GM18873 (cell line): Measurements from ENCODE around the gene KDM8.
A peak's percentile ranks its signal among the peaks of the same experiment; 100 is the strongest.

ENCODE experiments used
- ATAC-seq: cut with Tn5 transposase; IDR thresholded peaks from one replicate; pipeline ENCODE4 v1.9.1; 2021; ENCODE audit warnings: mild to moderate bottlenecking, moderate library complexity, moderate number of reproducible peaks; ENCODE audit not compliant: unreplicated experiment, low FRiP score

KDM8 gene

DNA sequence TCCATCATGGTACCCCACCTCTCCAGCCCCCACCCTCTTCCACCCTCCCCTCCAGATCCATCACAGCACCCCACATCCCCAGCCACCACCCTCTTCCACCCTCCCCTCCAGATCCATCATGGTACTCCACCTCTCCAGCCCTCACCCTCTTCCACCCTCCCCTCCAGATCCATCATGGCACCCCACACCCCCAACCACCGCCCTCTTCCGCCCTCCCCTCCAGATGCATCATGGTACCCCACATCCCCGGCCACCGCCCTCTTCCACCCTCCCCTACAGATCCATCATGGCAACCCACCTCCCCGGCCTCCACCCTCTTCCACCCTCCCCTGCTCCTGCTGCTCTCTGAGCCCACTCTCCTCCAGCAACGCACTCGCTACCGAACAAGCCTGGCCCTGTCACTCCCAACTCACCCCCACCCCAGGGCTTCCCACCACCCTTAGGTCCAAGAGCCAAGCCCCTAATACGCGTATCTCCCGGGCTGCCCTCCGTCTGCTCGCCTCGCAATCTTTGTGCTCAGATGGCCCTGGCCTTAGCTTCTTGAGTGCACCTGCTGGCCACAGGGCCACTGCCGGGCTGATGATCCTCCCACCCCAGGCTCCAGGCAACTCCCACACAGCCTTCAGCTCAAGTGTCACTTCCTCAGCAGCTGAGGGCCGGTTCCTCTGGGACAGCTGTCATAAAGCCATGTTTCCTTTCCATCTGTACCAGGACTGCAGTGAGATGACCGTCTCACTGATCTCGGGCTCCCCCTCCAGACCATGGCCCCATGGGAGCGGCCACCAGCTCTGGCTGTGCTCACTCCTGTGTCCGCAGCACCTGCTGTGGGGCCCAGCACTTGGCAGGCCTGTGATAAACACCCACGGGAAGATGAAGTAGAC lies 25.5 kb downstream of the KDM8 start:
- ATAC-seq = no peak

DNA sequence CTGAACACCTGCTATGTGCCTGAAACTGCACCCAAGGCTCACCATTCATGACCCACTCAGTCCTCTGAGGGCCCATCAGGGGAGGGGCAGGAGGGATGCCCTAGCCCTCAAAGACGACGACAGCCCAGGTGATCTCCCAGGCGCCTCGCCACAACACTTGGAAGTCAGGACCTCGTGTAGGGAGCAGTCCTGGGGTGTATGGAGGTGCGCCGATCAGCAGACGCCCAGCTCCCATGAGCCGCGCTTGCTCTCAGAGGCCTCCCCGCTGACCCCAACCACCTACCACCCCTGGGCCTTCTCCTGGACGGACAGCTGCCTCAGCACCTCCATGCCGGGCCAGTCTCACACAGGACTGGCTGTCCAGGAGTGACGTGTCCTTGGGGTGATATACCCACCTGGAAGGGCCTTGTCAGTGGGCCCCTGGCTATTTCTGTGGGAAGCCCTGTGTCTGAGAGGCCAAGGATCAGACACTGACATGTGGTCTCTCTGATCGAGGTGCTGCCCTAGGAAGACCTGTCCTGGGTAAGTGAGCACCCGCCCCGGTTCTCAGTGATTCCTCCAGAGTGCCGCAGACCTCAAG lies 26.7 kb downstream of the KDM8 start:
- no peak for ATAC-seq

DNA sequence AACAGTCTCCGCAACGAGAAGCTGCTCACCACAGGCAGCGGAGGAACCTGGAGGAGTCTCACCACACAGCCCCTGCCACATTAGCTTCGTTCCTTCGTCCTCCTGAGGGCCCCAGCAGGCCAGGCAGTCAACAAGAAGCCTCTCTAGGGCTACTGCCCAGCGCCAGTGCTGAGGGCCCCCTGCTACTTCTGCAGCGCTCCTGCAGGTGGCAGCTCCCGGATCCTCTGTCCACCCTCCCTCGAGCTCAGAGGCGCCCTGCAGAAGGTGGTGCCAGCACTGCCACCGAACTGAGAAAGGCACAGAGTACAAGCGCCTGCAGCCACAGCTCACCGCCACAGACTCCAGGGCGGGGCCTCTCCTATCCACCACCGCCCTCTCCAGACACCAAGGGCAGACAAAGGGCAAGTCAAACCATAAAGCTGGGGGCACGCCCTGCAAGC lies 27.3 kb downstream of the KDM8 start:
- ATAC-seq = no peak

DNA sequence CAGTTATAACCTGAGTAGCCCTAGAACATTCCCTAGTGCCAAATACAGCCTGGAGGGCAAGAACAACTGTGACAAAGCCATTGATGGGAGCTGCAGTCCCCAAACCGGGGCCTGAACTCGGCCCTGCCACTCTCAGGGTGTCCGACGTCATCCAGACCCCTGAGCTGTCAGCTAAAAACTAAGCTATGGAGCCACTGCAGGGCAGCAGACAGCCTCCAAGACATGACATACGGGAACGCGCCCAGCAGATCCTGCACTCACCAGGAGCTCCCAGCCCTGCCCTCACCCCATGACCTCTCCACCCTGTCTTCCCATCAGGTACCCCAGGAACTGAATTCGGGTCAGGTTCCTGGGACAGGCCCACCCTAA lies 28.4 kb downstream of the KDM8 start:
- no peak for ATAC-seq

DNA sequence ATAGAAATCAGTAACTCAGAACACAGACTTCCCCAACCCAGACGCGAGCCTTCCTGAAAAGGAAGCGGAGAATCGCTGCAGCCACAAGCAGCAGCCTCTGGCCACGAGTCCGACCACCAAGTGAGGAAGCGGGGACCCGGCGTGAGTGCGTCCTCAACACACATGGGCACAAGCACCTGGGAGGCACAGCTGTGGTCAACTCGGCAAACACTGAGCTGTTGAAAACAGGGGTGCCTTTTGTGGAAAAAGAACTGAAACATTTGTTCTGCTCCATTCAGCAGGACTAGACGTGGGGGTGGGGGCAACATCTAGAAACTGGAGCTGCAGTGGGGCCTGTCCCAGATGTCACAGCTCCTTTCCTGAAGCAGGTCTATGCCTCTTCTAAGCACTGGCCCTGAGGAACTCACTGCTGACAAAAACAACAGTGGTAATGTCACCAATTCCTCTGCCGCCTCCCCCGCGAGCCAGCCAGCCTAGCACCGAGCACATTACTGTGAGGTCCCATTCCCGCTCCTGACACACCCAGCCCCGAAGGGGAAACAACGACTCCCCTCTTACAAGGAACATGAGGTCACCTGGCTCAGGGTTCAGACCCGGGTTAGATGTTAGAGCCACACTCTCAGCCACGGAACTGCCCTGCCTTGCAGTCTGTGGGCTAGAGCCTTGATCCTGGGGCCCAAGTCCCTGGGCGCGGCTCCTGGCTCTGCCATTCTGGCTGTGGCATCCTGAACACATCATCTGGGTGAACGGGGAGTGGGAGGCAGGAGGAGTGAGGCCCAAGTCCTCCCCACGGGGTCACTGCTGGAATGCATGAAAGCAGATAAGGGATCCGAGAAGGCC lies 29.0 kb downstream of the KDM8 start:
- ATAC-seq = no peak

DNA sequence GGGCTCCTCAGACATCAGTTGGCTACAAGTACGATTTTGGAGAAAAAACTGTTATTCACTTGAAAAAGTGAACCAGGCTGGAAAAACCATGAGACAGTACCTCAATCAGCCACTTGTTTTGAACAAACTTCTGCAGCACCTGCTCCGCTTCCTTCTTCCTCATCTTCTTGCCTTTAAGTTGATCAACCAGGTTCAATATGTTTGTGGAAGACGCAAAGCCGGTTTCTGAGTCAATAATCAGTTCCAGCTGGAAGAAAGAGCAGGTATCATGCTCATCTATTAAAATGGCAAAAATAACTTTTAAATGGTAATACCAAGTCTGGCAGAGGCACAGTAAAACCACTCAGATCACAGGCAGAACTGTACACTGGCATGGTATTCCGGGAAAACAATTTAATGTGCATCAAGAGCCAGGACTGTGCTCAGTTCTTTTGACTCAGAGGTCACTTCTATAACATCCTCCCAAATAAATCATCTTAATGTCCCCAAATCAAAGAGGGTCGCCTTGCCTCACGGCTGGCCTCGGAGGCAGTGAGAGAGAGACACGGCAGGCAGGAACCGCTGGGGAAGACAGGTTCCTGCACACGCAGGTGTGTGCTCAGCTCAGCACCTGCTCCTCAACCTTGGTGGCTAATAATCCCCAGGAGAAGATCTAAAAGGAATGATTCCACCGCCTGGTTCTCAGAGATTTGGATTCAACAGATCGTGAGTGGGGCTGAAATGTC lies 29.7 kb downstream of the KDM8 start:
- ATAC-seq = no peak

DNA sequence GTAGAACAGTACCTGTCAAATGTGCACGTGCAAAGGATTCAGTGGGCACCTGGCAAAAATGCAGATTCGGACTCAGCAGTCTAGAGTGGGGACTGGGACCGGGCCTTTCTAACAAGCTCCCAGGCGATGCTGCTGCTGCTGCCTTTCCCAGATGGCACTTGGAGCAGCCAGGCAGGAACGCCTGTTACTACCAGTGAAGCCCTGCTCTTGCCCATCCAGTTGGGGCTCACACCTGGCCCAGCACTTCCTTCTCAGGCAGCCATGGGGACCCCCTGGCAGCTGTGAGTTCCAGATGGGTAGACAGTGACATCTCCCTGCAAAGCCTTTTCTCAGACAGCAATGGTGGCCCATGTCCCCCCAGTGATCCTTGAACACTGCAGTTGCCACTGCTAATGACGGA lies 30.4 kb downstream of the KDM8 start:
- ATAC-seq = no peak

DNA sequence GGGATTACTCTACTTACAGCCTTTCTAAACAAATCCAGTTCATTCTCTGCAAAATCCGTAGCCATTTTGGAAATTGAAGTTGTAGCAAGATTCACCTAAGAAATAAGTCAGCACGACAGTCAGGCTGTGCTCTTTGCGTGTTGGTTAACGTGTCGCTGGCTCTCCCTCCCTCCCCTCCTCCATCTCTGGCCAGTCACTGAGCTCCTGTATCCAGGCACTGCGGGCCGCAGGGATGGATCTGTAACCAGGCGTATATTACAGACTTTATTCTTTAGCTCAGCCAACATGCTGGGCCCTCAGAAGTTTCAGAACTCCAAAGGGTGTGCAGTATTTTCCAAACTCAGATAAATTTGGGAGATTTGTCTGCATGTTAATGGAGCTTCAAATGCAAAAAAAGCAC lies 30.8 kb downstream of the KDM8 start:
- no peak for ATAC-seq

DNA sequence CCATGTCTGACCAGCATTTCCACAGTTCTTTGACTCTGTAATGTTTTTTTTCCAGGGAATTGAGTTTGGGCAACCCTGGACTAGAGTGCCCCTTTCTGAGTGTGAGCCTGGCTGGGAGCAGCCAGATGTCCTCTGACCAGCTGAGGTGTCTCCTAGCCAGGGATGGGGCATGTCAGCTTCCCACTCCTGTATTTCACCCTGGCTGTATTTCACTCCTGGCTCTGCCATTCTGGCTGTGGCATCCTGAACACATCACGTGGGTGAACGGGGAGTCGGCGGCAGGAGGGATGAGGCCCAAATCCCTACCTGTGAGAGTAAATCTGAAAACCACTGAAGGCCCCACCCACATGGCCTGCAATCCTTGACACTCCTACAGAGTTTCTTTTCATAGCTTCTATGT lies 31.3 kb downstream of the KDM8 start:
- no peak for ATAC-seq

DNA sequence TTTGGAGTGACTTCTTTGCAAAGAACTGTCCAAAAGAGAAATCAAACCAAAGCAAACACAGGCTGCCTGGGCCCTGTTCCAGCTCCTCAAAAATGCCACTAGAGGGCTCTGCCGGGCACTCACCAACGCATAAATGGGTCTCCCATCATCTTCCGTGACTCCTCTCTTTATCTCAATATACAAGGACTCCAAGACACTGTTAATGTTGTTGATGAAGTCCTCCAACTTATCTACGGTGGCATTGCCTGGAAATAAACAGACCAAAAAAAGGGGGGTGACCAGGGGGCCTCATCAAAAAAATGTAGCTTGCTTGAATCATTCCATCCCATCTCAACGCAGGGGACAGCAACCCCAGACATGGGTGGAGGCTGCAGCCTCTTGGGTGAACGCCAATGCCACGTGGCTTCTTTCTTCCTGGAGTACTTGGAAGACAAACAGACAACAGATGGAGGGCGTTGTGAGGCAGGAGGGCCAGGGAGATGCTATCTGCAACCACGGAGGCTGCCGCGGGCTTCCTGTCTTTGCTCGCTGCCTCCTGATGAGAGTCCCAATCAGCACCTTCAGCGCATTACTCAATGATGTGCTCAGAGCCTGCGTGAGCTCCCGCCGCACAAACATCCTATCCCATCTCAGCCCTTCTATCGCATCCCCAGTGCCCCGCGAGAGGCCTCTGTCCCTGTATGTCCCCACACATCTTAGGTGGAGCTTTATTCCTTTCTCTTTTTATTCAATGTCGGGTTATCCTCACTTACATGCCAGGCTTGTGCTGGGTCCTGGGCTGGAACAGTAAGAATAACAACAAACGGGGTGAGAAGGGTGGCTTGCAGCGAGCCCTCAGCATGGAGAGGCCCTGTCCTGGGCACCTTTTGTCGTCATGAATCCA lies 32.0 kb downstream of the KDM8 start:
- no peak for ATAC-seq

DNA sequence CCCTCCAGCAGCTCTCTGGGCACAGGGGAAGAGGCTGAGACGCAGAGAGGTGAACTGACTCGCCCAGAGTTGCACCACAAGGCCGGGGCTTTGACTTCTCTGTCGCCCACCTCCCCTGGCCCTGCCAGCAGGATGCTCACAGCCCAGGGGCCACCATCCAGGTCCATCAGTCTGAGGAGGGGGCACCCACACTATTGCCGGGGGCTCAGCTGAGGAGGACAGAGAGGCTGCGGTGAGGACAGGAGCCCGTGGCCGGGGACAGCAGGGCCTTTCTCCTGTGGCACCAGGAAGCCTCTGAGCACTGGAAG lies 32.6 kb downstream of the KDM8 start:
- ATAC-seq = no peak

DNA sequence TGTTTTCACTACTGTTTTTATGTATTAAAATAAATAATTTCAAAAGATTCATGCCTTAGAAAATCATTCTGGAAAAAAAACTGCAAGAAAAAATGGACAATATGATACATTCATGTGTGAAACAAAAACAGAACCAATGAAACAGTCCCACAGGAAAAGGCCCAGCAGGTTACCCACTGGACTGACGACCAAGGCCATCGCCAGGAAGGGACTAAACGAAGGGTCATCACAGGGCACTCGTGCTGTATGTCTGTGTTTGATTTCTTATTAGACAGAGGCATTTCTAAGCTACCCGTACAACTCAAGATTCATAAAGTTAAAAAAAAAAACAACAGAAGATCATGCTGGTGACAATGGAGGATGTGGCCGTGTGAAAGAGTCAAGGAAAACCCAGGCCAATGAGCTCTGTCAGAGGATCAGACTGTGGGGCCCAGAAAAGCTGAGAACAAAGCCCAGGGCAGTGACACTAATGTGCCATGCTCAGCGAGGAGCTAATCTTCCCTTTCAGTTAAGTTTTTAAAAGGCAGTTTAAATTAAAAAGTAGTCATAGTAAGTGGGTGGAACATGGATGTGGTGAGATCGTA lies 33.4 kb downstream of the KDM8 start:
- ATAC-seq = no peak

DNA sequence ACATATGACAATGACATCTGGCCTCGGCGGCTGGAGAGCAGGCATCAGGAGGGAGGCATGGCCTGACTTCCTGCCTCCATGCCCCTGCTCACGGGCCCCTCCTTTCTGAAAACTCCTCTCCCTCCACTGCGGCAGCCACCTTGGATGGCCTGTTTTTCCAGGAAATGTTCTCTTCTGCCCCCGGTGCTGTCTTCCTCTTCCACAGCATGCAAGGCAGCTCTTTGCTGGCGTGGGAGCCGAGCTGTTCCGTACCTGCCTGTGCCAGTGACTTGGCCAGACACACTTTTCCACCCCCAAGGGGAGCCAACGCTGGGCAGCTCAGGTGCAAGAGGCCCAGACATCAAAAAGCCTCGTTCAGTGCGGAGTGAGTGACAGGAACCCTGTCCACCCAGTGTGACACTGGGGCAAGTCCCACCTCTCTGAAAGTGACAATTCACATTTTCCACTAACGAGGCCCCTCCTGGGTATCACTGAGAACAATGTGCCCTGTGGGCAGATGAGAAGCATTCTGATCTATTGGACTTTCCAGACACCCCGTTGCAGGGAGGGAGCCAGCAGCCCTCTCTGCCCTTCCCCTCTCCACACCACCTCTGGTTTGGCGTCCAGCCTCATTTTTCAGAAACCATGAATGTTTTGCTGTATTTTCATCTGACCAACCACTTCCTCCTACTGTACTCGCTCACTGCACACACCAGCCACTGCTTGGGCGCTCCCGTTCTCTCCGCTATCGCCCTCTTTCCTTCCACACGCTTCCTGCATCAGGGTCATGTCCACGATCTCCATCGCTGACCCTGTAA lies 34.1 kb downstream of the KDM8 start:
- peak; percentile 48 for ATAC-seq

DNA sequence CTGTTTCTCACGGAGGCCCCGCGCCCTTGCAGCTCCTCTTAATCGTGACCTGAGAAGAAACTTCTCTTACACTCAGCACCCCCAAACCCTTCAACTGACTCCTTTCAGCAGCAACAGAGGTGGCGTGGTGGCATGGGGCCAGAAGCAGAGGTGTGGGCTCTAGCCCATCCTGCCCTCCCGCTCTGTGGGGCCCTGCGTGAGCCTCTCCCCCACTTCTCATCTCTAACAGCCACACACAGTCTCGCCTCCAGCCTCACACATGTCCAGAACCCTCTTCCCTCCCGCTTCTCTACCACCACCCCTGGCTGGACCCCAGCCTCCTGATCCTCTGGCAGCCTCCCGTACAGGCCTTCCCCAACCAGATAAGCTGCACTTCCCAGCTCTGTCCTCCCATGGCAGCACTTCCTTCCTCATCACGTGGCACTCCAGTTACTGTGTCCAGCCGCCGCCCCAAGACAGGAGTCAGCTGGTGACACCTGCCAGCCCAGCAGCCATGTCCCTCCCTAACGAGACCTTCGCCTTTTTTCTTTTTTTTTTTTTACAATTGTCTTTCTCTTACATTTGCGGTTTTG lies 34.8 kb downstream of the KDM8 start:
- no peak for ATAC-seq

DNA sequence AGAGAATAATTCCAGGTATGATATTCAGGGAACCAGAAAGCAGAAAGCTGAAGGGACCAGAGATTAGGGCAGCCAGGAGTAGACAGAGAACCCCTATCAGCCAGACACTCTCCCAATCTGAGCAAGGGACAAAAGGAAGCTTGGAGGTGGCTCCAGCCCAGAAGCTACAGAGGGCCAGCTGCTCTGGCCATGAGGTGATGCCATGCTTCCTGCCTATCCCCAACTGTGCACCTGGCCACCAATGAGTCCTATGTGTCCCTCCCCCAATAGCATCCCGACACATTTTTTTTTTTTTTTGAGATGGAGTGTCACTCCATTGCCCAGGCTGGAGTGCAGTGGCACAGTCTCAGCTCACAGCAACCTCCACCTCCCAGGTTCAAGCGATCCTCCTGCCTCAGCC lies 35.3 kb downstream of the KDM8 start:
- no peak for ATAC-seq

DNA sequence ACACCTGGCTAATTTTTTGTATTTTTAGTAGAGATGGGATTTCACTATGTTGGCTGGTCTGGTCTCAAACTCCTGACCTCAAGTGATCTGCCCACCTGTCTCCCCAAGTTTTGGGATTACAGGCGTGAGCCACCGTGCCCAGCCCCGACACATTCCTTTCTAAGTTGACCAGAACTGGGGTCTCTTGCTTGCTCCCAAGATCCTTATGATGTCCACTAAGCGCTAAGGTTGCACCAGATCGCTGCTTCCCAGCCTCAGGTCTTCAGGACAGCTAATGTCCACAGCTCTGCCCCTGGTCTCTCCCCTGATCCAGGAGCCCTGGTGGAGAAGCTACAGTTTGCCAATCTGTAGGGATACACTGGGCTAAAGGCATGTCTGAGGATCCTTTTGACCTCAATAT lies 35.7 kb downstream of the KDM8 start:
- ATAC-seq = no peak

DNA sequence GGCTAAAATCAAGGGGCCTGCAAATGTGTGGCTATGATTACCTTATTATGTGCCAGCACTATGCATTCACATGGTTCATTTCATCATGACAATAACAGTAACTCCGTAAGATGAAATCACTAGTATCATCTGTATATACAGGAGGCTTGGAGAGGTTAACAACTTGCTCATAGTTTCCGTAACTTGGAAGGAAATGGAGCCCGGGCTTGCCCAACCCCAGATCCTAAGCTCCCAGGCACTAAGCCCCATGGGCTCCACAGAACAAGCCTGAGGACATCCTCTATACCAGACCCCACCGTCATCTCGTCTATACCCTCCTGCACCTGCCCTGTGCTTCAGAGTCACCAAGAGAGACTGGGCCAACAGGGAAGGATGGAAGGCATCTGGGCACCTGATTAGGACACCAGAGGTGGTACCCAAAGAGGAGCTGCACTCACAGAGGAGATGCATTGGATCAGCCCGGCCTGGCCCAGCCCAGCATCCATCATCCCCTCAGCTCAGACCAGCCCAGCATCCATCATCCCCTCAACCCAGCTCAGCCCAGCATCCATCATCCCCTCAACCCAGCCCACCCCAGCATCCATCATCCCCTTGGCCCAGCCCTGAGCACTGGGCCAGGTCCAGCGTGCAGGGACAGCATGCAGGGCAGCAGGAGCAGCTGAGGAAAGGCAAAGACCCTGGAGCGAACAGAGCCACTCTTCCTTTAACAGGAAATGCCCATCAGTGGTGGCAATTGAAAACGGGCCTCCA lies 36.8 kb downstream of the KDM8 start:
- ATAC-seq = no peak
